Measurements from ENCODE around the gene CGB3. TPM values are rescaled to one million over a fixed set of nuclear protein-coding genes. Genes with fewer than 3 reads are reported as not detected.

The CGB3 gene
- total and polyA plus RNA-seq, 10 of the 15 experiments (the other 5 are each of a cell fraction or from before 2014, with no cell fraction given) = not detected

GRCh38 chr19:48993175-48994034 lies 30.7 kb downstream of the CGB3 start, which contains the start of the genes GYS1 and RUVBL2 (continued):
- TF ChIP-seq, protein P1, sequence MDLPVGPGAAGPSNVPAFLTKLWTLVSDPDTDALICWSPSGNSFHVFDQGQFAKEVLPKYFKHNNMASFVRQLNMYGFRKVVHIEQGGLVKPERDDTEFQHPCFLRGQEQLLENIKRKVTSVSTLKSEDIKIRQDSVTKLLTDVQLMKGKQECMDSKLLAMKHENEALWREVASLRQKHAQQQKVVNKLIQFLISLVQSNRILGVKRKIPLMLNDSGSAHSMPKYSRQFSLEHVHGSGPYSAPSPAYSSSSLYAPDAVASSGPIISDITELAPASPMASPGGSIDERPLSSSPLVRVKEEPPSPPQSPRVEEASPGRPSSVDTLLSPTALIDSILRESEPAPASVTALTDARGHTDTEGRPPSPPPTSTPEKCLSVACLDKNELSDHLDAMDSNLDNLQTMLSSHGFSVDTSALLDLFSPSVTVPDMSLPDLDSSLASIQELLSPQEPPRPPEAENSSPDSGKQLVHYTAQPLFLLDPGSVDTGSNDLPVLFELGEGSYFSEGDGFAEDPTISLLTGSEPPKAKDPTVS (IDR thresholded peaks at IDR 0.05; ENCODE audit: low read depth, low read length) = peak; percentile 88
- TF ChIP-seq ATF7 (IDR thresholded peaks at IDR 0.05; ENCODE audit: low read depth) = peak; percentile 86
- peak; percentile 71; the same call in 1 of the 2 replicates for TF ChIP-seq SMAD5 (IDR thresholded peaks at IDR 0.05; ENCODE audit: low read depth)
- TF ChIP-seq EP300 (IDR thresholded peaks at IDR 0.05; ENCODE audit: borderline replicate concordance in 1 of 2, control insufficient read depth in 1 of 2, low read depth in 2 of 2, low read length in 2 of 2) = no peak
- peak; percentile 93 for TF ChIP-seq MYB (IDR thresholded peaks at IDR 0.05; ENCODE audit: borderline replicate concordance, low read depth, low read length)
- TF ChIP-seq ZNF687 (IDR thresholded peaks at IDR 0.05) = 0 out of 2 replicates have a peak, but pooled peaks have one; percentile 38
- TF ChIP-seq HDGF (IDR thresholded peaks at IDR 0.05) = peak; percentile 87
- TF ChIP-seq STAT1 (conservative IDR thresholded peaks at IDR 0.05) = peak; percentile 86; the same call in 1 of the 2 replicates
- TF ChIP-seq ZNF384 (IDR thresholded peaks at IDR 0.05; ENCODE audit: borderline replicate concordance, low read depth, low read length) = no peak
- TF ChIP-seq, protein P2, sequence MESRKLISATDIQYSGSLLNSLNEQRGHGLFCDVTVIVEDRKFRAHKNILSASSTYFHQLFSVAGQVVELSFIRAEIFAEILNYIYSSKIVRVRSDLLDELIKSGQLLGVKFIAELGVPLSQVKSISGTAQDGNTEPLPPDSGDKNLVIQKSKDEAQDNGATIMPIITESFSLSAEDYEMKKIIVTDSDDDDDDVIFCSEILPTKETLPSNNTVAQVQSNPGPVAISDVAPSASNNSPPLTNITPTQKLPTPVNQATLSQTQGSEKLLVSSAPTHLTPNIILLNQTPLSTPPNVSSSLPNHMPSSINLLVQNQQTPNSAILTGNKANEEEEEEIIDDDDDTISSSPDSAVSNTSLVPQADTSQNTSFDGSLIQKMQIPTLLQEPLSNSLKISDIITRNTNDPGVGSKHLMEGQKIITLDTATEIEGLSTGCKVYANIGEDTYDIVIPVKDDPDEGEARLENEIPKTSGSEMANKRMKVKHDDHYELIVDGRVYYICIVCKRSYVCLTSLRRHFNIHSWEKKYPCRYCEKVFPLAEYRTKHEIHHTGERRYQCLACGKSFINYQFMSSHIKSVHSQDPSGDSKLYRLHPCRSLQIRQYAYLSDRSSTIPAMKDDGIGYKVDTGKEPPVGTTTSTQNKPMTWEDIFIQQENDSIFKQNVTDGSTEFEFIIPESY (IDR thresholded peaks at IDR 0.05) = no peak
- peak; percentile 76; the same call in 1 of the 2 replicates for TF ChIP-seq ZNF207 (IDR thresholded peaks at IDR 0.05; ENCODE audit: borderline replicate concordance)
- peak; percentile 98; a peak in 5 of 6 replicates for TF ChIP-seq CTCF (IDR thresholded peaks at IDR 0.05 in 2 of 3, conservative IDR thresholded peaks at IDR 0.05 in 1 of 3; ENCODE audit: control insufficient read depth in 2 of 3, extremely low read depth in 1 of 3, insufficient read depth in 1 of 3, low read depth in 3 of 3, low read length in 3 of 3)
- TF ChIP-seq, protein P3, sequence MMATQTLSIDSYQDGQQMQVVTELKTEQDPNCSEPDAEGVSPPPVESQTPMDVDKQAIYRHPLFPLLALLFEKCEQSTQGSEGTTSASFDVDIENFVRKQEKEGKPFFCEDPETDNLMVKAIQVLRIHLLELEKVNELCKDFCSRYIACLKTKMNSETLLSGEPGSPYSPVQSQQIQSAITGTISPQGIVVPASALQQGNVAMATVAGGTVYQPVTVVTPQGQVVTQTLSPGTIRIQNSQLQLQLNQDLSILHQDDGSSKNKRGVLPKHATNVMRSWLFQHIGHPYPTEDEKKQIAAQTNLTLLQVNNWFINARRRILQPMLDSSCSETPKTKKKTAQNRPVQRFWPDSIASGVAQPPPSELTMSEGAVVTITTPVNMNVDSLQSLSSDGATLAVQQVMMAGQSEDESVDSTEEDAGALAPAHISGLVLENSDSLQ (IDR thresholded peaks at IDR 0.05) = peak; percentile 99
- no peak; the same call in 1 of the 2 replicates for TF ChIP-seq NFIC (IDR thresholded peaks at IDR 0.05; ENCODE audit: low read depth, low read length)
- no peak for TF ChIP-seq IRF5 (IDR thresholded peaks at IDR 0.05; ENCODE audit: borderline replicate concordance)

Data from GM12878 (cell line).